GM13977 (cell line): ENCODE measurements around the gene ABHD16B.

Experiments
- DNase-seq: peaks from one replicate; pipeline ENCODE4 v3.0.0; 2012; ENCODE audit warnings: low spot score
- in situ Hi-C: fragments of 300-500 bp; cut with MboI; formaldehyde crosslinking; loops from one replicate; pipeline ENCODE4 v1.12.0; 2022; ENCODE audit warnings: low sequenced_read_pairs, low pct_unique_long_range_greater_than_20kb, mixed read lengths, inconsistent platforms; ENCODE audit not compliant: unreplicated experiment
- TF ChIP-seq, protein P1 (sequence below): IDR thresholded peaks from 2 replicates; pipeline ENCODE4 v1.5.1; 2012; ENCODE audit warnings: mild to moderate bottlenecking, control low read depth; ENCODE audit not compliant: insufficient read depth; ENCODE audit errors: extremely low read depth, missing control alignments

ABHD16B gene

DNA sequence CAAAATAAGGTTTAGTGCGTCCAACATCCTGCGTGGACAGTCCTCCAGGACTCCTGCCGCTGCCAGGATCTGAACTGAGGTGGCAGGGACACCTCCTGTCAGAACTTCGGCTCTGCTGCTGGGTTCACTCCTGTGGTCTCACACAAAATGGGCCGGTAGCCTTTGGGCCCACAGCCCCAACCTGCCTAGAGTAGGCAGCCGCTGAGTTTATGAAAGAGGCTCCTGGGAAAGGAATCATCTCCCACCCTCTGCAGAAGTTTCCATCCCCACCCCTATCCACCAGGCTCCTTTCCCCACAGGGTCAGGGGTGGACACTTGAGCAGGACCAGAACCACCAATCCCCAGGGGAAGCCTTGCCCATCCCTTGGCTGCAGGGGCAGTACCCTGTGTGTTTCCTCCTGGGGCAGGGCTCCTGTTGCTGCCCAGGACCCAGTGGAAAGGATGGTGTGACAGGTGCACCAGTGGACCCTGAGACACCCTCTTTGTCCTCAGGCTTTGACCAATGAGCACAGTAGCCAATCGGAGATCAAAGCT is 2.1 kb upstream of the ABHD16B start:
- in situ Hi-C loops = loop anchor here (5.0 kb wide), 1 partner anchor 152 kb away; the partner anchor contains the start of genes ARFRP1 and ZGPAT
- TF ChIP-seq, protein P1, sequence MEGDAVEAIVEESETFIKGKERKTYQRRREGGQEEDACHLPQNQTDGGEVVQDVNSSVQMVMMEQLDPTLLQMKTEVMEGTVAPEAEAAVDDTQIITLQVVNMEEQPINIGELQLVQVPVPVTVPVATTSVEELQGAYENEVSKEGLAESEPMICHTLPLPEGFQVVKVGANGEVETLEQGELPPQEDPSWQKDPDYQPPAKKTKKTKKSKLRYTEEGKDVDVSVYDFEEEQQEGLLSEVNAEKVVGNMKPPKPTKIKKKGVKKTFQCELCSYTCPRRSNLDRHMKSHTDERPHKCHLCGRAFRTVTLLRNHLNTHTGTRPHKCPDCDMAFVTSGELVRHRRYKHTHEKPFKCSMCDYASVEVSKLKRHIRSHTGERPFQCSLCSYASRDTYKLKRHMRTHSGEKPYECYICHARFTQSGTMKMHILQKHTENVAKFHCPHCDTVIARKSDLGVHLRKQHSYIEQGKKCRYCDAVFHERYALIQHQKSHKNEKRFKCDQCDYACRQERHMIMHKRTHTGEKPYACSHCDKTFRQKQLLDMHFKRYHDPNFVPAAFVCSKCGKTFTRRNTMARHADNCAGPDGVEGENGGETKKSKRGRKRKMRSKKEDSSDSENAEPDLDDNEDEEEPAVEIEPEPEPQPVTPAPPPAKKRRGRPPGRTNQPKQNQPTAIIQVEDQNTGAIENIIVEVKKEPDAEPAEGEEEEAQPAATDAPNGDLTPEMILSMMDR = no peak

DNA sequence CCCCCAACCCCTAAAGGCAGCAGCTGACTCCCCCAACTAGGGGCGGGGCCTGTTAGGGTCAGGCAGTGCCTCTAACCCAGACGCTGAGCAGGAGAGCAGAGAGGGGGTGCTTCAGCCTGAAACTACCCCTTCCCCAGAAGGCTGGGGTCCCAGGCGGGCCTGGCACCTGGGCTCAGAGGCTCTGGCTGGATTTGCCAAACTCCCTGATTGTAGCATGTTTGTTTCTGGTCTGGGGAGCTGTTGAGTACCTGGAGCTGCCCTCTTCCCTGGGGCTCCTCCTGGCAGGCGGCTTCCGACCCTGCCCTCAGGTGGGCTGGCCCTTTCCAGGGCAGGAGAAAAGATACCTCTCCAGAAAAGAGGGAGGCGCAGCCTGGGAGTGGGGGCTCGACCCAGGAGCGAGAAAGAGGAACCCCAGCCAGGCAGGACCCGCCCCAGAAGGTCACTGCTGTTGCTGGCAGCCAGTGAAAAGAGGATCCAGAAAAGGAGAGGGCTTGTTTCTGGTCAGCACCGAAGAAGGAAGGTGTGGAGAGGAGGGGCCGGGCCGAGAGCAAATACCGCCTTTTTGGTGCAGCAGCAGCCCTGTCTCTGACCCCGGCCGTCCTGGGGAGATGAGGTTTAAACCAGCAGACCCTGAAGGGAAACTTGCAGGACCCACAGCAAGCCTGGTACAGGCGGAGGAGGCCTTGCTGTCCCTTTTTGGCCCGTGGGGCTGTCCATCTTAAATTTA is 810 bp upstream of the ABHD16B start:
- TF ChIP-seq, protein P1 = no peak
- in situ Hi-C loops = no loop called here
- peak; percentile 23 for DNase-seq

More for the DNA sequence above, 2.1 kb upstream of the ABHD16B start:
- DNase-seq = peak; percentile 26

DNA sequence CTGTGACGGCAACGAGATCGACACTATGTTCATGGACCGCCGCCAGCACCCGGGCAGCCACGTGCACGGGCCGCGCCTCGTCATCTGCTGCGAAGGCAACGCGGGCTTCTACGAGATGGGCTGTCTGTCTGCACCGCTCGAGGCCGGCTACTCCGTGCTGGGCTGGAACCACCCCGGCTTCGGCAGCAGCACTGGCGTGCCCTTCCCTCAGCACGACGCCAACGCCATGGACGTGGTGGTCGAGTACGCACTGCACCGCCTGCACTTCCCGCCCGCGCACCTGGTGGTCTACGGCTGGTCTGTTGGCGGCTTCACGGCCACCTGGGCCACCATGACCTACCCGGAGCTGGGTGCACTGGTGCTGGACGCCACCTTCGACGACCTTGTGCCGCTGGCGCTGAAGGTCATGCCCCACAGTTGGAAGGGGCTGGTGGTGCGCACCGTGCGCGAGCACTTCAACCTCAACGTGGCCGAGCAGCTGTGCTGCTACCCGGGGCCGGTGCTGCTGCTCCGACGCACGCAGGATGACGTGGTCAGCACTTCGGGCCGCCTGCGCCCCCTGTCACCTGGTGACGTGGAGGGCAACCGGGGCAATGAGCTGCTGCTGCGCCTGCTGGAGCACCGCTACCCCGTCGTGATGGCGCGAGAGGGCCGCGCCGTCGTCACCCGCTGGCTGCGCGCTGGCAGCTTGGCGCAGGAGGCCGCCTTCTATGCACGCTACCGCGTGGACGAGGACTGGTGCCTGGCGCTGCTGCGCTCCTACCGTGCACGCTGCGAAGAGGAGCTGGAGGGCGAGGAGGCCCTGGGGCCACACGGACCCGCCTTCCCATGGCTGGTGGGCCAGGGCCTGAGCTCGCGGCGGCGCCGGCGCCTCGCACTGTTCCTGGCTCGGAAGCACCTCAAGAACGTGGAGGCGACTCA is 943 bp downstream of the ABHD16B start:
- TF ChIP-seq, protein P1 = no peak
- in situ Hi-C loops = no loop called here

DNA sequence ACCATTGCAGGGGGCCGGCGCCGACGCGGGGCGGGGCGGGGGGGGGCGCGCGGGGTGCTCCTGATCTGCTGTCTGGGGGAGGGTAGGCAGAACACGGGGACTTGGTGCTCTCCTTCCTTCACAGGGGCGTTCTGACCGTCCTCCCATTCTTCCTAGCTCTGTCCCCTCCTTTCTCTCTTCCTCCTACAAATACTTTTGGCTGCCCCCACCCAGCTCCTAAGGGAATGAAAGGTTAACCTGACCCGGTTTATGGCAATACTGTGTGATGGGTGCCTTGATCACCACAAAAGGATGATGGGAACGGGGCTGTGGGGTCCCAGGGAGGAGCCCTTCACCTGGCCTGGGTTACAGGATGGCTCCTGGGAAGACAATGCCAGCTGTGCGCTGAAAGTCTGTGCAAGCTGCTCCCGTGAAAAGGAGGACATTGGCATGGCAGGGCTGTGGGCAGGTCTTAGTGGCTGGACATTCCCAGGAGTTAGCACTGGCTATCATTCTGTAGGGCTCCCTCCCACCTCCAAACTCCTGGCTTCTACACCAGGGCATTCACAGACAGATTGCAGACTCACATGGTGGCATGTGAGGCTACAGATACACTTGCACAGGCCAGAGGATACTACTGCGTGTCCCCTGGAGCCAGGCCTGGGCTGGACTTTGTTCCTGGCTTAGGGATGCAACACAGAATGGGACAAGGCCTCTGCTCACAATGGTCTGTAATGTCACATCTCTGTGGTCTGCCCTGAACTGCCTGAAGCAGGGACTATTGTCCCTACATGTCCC is 1.9 kb downstream of the ABHD16B start:
- TF ChIP-seq, protein P1 = no peak
- DNase-seq = peak; percentile 29
- in situ Hi-C loops = no loop called here

More for the DNA sequence above, 943 bp downstream of the ABHD16B start:
- no peak for DNase-seq

DNA sequence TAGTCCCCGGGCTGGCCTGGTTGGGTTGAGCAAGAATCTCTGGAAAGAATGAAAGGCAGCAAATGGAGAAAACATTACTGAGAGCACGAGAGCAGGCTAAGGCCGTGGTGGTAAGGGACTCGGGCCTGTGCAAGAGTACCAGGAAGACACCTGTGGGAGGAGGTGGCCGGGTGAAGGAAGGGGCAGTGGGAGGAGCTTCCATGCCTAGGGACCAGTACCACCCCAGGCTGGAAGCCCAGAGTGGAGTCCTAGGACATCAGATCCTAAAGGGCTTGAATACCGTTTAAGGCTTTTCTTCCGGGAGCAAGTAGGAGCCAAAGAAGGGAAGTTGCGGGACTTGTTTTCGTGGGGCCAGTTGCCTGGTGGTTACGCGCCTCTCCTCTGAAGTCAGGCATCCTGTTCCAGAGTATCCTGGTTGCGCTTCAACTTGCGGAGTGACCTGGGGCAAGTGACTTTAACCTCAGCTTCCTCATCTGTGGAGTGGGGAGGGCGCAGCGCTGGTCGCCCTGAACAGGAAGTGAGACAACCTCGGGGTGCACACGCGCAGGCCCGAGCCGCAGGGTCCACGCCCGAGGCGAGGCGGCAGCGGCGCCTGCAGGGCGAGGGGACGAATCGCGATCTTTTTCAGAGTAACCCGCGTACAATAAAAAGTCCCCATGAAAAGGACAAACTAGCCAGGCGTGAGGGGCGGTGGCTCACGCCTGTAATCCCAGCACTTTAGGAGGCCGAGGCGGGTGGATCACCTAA is 2.7 kb downstream of the ABHD16B start:
- TF ChIP-seq, protein P1 = peak; percentile 95

More for the DNA sequence above, 2.7 kb downstream of the ABHD16B start:
- in situ Hi-C loops = no loop called here
- DNase-seq = peak; percentile 94
